HEK293T (cell line): ENCODE results near the gene NPBWR2.

ENCODE experiments used
- CTCF ChIA-PET: fragments of 350-600 bp; formaldehyde crosslinking; extraction: SDS; loops from one replicate; lab custom pipeline; 2021; ENCODE audit warnings: antibody characterized with exemption, inconsistent platforms; lab: Yijun Ruan, JAX
- POLR2A ChIA-PET: fragments of 350-600 bp; formaldehyde crosslinking; extraction: SDS; loops from one replicate; lab custom pipeline; 2020; ENCODE audit warnings: antibody characterized with exemption, inconsistent platforms; lab: Yijun Ruan, JAX
- DNase-seq: peaks from one replicate; pipeline ENCODE4 v3.0.0; 2012; ENCODE audit warnings: mixed read lengths; ENCODE audit errors: extremely low spot score
- ARNT ChIP-seq: fragments of 450-650 bp; IDR thresholded peaks from 2 replicates; pipeline ENCODE4 v1.6.1; 2017; ENCODE audit warnings: mild to moderate bottlenecking
- BHLHE40 ChIP-seq: fragments of 450-650 bp; IDR thresholded peaks from 2 replicates; pipeline ENCODE4 v1.6.1; 2016; ENCODE audit warnings: mild to moderate bottlenecking, moderate library complexity, borderline replicate concordance
- CTBP1 ChIP-seq: fragments of 450-650 bp; IDR thresholded peaks from 2 replicates; pipeline ENCODE4 v1.6.1; 2016; ENCODE audit warnings: borderline replicate concordance
- ELF4 ChIP-seq: fragments of 450-650 bp; IDR thresholded peaks from 2 replicates; pipeline ENCODE4 v1.6.1; 2017; ENCODE audit warnings: antibody characterized with exemption
- FOXA1 ChIP-seq: fragments of 450-650 bp; IDR thresholded peaks from 2 replicates; pipeline ENCODE4 v1.6.1; 2016; ENCODE audit warnings: mild to moderate bottlenecking
- FOXK2 ChIP-seq: fragments of 450-650 bp; IDR thresholded peaks from 2 replicates; pipeline ENCODE4 v1.6.1; 2016; ENCODE audit warnings: mild to moderate bottlenecking
- FOXM1 ChIP-seq: fragments of 450-650 bp; IDR thresholded peaks from 2 replicates; pipeline ENCODE4 v1.6.1; 2017; ENCODE audit warnings: mild to moderate bottlenecking, borderline replicate concordance
- HDGF ChIP-seq: fragments of 450-650 bp; IDR thresholded peaks from 2 replicates; pipeline ENCODE4 v1.6.1; 2017; ENCODE audit warnings: antibody characterized with exemption, borderline replicate concordance
- L3MBTL2 ChIP-seq: fragments of 450-650 bp; conservative IDR thresholded peaks from 2 replicates; pipeline ENCODE4 v1.6.1; 2016; ENCODE audit warnings: mild to moderate bottlenecking
- LEF1 ChIP-seq: fragments of 450-650 bp; IDR thresholded peaks from 2 replicates; pipeline ENCODE4 v1.6.1; 2017; ENCODE audit warnings: mild to moderate bottlenecking, borderline replicate concordance
- NFRKB ChIP-seq: fragments of 450-650 bp; IDR thresholded peaks from 2 replicates; pipeline ENCODE4 v1.6.1; 2016; ENCODE audit warnings: mild to moderate bottlenecking, moderate library complexity
- SP1 ChIP-seq: fragments of 450-650 bp; IDR thresholded peaks from 2 replicates; pipeline ENCODE4 v1.6.1; 2017
- SUZ12 ChIP-seq: fragments of 450-650 bp; IDR thresholded peaks from 2 replicates; pipeline ENCODE4 v1.6.1; 2016; ENCODE audit warnings: mild to moderate bottlenecking
- TARDBP ChIP-seq: fragments of 450-650 bp; IDR thresholded peaks from 2 replicates; pipeline ENCODE4 v1.6.1; 2016
- ZNF384 ChIP-seq: fragments of 450-650 bp; IDR thresholded peaks from 2 replicates; pipeline ENCODE4 v1.6.1; 2016
- TF ChIP-seq, protein P1 (sequence below): fragments of 450-650 bp; IDR thresholded peaks from 2 replicates; pipeline ENCODE4 v1.6.1; 2016

NPBWR2 gene

DNA sequence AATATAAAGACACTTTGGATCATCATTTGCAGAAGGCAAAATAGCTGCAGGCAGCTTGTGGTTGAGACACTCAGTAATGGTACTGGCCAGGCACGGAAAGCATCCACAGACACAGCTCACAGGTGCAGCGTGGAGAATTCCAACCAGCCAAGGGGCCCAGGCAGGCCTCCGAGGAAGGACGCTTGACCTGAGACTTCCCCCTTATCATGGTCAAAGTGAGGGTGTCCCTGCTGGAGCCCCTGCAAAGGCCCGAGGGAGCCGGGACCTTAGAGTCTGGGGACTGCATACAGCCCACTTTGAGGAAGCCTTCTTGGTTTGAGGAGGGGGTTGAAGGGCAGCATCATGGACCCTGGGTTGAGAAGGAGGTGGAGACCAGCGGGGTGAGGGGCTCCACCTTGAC lies 41.8 kb upstream of the NPBWR2 start:
- ChIA-PET CTCF (no interaction called here), POLR2A (no interaction called here)
- no peak for DNase-seq
- no peak for TF ChIP-seq SUZ12
- no peak for TF ChIP-seq BHLHE40

DNA sequence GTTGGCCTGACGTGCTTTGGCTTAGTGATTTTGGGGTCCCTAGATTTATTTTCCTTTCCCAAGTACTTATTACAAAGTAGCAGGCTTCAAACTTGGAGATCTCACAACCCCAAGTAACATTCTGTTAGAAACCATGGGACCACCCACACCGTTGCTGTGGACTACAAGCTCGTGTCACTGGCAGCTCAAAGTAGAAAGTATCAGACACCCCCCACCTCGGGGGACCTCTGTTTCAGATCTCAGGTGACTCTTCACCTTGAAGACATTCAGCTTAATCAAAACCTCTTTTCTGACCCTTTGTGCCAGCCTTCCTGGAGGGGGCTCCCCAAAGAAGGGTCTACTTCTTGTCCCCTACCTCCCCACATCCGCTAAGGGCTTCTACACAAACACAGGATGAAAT lies 41.2 kb upstream of the NPBWR2 start:
- CTCF ChIA-PET = no interaction called here
- TF ChIP-seq FOXK2 = no peak
- no peak for TF ChIP-seq SP1
- no peak for TF ChIP-seq HDGF
- TF ChIP-seq ARNT = no peak
- TF ChIP-seq SUZ12 = no peak
- no peak for TF ChIP-seq ELF4
- TF ChIP-seq TARDBP = no peak
- TF ChIP-seq, protein P1, sequence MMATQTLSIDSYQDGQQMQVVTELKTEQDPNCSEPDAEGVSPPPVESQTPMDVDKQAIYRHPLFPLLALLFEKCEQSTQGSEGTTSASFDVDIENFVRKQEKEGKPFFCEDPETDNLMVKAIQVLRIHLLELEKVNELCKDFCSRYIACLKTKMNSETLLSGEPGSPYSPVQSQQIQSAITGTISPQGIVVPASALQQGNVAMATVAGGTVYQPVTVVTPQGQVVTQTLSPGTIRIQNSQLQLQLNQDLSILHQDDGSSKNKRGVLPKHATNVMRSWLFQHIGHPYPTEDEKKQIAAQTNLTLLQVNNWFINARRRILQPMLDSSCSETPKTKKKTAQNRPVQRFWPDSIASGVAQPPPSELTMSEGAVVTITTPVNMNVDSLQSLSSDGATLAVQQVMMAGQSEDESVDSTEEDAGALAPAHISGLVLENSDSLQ = no peak
- TF ChIP-seq FOXM1 = no peak
- no peak for TF ChIP-seq CTBP1
- no peak for TF ChIP-seq NFRKB
- no peak for TF ChIP-seq FOXA1
- no peak for TF ChIP-seq BHLHE40
- TF ChIP-seq ZNF384 = no peak
- TF ChIP-seq L3MBTL2 = no peak
- no peak for TF ChIP-seq LEF1
- DNase-seq = no peak
- POLR2A ChIA-PET = no interaction called here

DNA sequence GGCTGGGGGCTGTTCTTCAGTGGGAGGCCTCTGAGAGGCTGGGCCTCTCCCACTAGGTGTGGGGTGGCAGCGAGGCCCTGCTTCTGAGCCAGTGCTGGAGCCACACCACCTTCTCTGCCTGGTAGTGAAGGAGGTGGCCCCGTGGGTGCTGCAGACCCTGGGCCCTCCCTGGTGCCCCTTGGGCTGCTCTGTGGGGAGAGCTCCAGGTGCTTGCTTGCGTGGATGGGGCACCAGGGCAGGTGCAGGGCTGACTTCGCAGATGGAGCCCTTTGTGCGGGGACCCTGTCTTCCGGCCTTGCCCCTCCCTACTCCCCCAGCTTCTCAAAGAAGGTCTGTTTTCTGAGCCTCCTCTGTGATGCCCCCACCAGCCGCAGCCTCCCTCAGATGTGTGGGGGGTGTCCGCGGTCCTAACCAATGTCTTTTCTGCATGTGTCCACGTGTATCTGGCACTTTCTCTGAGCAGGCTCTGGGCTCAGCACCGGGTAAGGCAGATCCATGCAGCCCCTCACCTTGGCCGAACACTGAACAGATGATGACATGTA lies 39.6 kb upstream of the NPBWR2 start:
- TF ChIP-seq HDGF = no peak
- no peak for TF ChIP-seq FOXM1
- no peak for TF ChIP-seq ARNT
- TF ChIP-seq CTBP1 = no peak
- TF ChIP-seq NFRKB = no peak
- TF ChIP-seq SP1 = no peak
- TF ChIP-seq TARDBP = no peak
- no peak for DNase-seq
- ChIA-PET CTCF (no interaction called here), POLR2A (no interaction called here)

DNA sequence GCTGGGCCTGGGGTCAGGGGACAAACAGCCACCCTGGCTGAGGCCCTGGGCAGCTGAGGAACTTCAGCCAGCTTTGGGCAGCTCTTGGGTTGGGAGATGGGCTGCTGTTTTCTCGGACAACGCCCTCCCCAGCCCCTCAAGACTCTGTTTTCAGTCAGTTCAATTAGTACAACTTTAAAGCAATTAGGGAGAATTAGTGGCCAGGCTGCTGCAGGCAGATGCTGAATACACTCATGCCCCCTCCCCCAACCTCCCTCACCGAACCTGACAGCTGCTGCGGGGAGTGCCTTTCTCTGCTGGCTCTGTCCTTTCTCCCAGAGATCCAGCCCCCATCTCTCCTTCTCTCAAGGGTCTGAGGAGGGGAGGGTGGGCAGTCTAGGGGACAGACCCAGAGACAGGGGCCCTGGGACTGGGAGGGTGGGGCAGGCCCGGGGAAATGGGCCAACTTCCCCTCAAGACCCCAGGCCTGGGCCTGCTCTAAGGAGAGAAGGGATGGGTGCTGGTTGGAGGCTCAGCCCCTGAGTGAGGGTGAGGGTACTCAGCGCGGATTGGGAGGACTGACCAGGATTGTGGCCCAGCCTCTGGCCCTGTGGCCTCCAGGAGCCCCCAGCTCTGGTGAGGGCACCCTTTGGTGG lies 39.1 kb upstream of the NPBWR2 start:
- DNase-seq = no peak
- ChIA-PET POLR2A (no interaction called here), CTCF (no interaction called here)
- TF ChIP-seq SUZ12 (no peak), ELF4 (no peak), FOXK2 (no peak), ZNF384 (no peak), FOXM1 (no peak), LEF1 (no peak), FOXA1 (no peak), SP1 (no peak), TARDBP (no peak), BHLHE40 (no peak), L3MBTL2 (no peak), NFRKB (no peak), HDGF (no peak), CTBP1 (no peak), ARNT (no peak)
- TF ChIP-seq, protein P1 = no peak

DNA sequence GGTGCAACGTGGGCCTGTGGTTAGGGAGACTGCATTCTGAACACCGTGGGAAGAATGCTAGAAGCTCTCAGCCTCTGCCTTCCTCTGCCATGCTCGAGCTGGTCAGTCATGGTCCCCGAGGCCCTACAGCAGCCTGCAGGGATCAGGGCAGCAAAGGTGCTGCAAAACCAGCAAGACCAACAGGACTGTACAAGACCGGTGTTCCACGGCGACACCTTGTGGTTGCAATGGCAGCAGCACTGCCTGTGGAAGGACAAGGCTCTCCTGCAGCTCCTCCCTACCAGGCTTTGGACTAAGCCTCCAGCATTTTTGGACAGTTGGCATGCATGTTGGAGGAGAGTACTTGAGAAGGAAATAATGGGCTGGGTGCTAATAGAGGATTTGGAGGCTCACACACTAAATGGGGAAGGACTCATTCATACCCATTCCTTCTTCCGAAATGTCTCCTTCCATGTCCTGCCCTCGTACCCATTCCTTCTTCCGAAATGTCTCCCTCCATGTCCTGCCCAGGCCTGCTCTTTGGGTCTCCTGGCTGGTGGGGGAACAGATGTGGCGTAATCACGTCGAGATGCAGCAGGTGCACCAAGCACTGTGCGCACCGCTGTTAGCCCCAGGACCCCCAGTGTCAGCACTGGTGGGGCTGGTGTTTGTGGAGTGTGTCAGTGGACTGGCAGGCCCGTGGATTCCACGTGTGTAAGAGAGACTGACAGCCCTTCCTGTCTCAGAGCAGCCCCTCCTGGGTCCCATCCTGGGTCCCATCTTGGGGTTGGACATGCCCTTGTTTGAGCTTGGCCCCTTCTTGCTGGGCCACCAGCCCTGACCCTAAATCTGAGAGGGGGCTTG lies 38.3 kb upstream of the NPBWR2 start:
- POLR2A ChIA-PET = no interaction called here
- DNase-seq = peak; percentile 34
- TF ChIP-seq HDGF (no peak), NFRKB (no peak), LEF1 (no peak), ZNF384 (no peak), SP1 (no peak), L3MBTL2 (no peak), BHLHE40 (no peak), FOXM1 (no peak), CTBP1 (no peak), FOXA1 (no peak), FOXK2 (no peak), ARNT (no peak), ELF4 (no peak)
- TF ChIP-seq, protein P1 = no peak

More for the DNA sequence above, 38.3 kb upstream of the NPBWR2 start:
- CTCF ChIA-PET = no interaction called here
